Measurements from ENCODE around the gene POFUT1.

Gene POFUT1

GRCh38 chr20:32208499-32209154 is 947 bp downstream of the POFUT1 start:
- DNase-seq (ENCODE audit: low read depth), result no peak

GRCh38 chr20:32209850-32210605 is 2.3 kb downstream of the POFUT1 start:
- no peak for DNase-seq (ENCODE audit: low read depth)

GRCh38 chr20:32213870-32214269 is 6.2 kb downstream of the POFUT1 start:
- DNase-seq (ENCODE audit: low read depth), result no peak

DNA sequence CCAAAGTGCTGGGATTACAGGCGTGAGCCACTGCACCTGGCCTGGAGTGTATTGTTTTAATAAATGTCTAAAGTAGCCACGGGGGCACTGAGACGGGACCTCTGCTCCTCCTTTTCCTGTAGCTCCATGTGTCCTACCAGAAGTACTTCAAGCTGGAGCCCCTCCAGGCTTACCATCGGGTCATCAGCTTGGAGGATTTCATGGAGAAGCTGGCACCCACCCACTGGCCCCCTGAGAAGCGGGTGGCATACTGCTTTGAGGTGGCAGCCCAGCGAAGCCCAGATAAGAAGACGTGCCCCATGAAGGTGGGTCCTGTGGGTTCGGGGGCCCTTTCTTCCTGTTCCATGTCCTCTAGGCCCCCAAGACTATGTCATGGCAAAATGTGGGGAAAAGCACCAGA is 7.5 kb downstream of the POFUT1 start:
- no peak for DNase-seq (ENCODE audit: low read depth)

GRCh38 chr20:32215729-32216128 is 8.0 kb downstream of the POFUT1 start:
- DNase-seq (ENCODE audit: low read depth), result no peak

GRCh38 chr20:32216179-32217142 is 8.8 kb downstream of the POFUT1 start:
- DNase-seq (ENCODE audit: low read depth), result no peak

DNA sequence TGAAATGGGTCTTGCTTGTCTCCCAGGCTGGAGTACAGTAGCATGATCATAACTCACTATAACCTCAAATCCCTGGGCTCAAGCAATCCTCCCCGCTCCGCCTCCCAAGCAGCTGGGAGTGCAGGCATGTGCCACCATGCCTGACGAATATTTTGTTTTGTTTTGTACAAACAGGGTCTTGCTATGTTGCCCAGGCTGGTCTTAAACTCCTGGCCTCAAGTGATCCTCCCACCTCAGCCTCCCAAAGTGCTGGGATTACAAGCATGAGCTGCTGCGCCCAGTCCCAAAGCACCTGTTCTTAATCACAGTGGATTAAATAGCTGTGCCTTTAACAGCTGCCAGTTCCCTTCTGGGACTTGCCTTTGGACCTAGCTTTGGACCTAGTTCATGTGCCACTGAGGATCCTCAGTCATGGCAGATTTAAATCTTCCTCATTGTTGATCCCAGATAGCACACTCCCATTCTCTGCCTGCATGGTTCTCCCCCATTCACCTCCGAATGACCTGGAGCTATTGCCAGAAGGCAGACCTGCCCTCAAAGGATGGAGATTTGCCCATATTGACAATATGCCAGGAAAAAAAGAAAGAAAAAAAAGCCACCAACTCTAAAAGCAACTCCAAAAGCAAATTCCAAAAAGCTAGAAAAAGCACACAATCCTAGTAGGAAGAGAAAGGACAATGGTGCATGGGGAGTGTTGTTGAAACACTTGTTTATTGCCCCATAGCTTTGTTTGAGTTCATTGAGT is 10.6 kb downstream of the POFUT1 start:
- no peak for DNase-seq (ENCODE audit: low read depth)

DNA sequence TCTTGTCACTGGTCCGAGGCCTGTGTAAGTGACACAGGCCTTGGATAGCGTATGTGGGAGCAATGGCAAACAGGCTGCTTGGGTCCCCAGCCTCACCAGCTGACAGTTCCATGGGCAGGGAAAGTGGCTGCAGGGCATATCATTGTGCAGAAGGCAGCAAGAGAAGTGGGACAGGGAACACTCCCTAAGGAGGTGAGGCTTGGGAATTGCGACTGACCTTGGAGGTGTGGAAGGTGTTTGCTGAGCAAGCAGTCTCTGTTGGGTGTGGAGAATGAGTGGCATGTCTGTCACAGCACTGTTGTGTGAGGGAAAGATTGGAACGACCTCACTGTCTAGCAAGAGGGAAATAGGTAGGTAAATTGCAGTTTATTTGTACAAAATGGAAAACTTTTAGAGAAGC is 16.8 kb downstream of the POFUT1 start:
- no peak for DNase-seq (ENCODE audit: low read depth)

- DNase-seq (ENCODE audit: low read depth), result no peak
These were observed 18.7 kb downstream of the POFUT1 start for GRCh38 chr20:32226391-32226790.

GRCh38 chr20:32227306-32227705 is 19.6 kb downstream of the POFUT1 start:
- no peak for DNase-seq (ENCODE audit: low read depth)

- no peak for DNase-seq (ENCODE audit: low read depth)
These were observed 20.3 kb downstream of the POFUT1 start for GRCh38 chr20:32227744-32228688.

DNA sequence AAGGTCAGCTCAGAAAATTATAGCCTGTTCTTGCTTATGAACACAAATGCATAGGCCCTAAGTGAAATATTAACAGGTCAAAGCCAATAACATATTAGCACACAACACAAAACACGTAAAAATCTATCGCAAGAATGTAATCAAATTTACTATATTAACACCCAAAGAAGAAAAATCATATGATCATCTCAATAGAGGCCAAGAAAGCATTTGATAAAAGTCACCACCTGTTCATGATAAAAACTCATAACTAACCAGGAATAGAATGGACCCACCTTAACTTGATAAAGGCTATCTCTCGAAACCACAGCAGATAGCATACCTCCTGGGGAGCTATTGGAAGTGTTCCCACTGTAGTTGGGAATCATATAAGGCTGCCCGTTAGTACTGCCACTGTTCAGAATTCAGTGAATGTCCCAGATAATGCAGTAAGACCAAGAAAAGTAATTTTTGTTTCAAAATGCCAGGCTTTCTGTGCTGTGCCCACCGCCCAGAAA is 21.6 kb downstream of the POFUT1 start:
- DNase-seq (ENCODE audit: low read depth), result no peak

- DNase-seq (ENCODE audit: low read depth), result no peak
These were observed 23.0 kb downstream of the POFUT1 start for GRCh38 chr20:32230707-32231106.

DNA sequence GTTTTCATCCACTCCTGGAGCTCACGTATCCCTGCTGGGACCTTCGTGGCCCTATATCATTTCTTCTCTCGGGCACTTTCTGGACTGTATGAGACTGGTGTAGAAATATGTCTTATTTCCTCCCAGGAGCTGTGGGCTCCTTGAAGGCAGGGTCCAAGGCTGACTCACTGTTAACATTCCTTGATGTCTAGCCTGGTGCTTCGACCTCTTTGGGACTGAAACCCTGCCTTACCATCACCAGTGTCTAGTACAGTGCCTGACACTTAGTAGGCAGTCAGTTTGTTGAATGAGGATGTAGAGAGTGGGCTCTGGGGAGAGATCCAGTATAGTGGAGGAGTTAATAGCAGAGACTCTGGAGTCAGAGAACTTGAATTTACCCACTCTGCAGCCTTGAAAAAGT is 23.6 kb downstream of the POFUT1 start:
- DNase-seq (ENCODE audit: low read depth), result no peak

GRCh38 chr20:32231847-32232246 is 24.2 kb downstream of the POFUT1 start:
- DNase-seq (ENCODE audit: low read depth), result no peak

DNA sequence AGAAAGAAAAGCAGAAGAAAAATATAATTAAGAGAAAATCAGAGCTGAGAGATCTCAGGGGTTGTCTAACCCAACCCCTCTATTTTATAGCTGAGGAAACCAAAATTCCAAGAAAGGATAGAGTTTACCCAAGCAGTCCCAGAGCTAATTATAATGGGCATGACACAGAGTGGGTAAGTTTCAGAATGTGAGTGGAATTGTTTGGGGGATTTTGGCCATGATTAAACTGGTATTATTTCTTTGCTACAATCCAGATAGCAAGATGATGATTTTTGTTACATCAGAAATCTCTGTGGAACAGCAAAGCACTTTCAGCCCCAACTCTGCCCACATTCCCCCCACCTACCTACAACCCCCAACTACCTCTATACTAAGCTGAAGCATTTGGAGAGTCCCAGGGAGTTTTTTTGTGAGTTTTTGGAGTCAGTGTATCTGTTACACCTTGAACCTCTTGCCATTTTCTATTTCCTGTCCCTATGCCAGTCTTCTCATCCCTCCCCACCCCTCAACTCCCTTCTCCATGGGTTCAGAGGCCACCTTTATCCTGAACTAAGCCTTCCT is 24.7 kb downstream of the POFUT1 start:
- no peak for DNase-seq (ENCODE audit: low read depth)

- DNase-seq (ENCODE audit: low read depth), result no peak
These were observed 25.6 kb downstream of the POFUT1 start for GRCh38 chr20:32233286-32233685.

DNA sequence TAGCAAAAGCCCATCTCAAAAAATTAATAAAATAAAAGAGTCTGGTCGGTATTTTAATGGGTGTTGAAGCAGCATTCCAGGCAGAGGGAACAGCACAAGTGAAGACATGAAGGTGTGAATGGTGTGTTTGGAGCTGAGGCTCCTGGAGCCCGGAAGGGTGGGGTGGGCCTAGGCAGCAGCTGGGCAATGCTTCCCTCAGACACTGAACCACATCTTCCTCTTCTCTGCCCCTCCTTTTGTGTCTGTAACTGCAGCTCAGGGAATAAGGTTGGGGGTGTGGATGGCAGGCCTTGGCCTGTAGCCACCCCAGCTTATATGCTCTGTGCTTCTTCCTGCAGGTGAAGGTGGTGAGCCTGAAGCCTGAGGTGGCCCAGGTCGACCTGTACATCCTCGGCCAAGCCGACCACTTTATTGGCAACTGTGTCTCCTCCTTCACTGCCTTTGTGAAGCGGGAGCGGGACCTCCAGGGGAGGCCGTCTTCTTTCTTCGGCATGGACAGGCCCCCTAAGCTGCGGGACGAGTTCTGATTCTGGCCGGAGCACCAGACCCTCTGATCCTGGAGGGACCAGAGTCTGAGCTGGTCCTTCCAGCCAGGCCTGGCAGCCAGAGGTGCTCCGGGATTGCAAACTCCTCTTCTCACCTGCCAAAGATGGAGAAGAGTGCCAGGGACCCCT is 26.6 kb downstream of the POFUT1 start:
- DNase-seq (ENCODE audit: low read depth), result no peak

GRCh38 chr20:32235331-32236047 is 27.8 kb downstream of the POFUT1 start:
- DNase-seq (ENCODE audit: low read depth), result no peak
